ENCODE results near the gene FOXE3.

Gene FOXE3

GRCh38 chr1:47374501-47374900 lies 41.6 kb upstream of the FOXE3 start:
- Histone ChIP-seq H3K9me3 (ENCODE audit: insufficient read depth, low read length) (no peaks in the 10 kb centered on the region), H3K79me2 (ENCODE audit: insufficient read depth, low read length) (no peaks in the 10 kb centered on the region), H3K9me2 (replicated peaks; ENCODE audit: insufficient read depth, low read length) (no peaks in the 10 kb centered on the region), H3F3A (ENCODE audit: insufficient read depth) (peaks cover 4% of the 10 kb centered on the region; the same call in 1 of the 2 replicates), H4K20me1 (ENCODE audit: low read depth, low read length) (no peaks in the 10 kb centered on the region), H3K36me3 (ENCODE audit: low read length) (peaks cover 32% of the 10 kb centered on the region; the same call in 1 of the 2 replicates), H3K27me3 (ENCODE audit: low read length) (no peaks in the 10 kb centered on the region), H3K9ac (ENCODE audit: low read length) (no peak overlapping the region), H3K4me3 (ENCODE audit: insufficient read depth, low read length, poor library complexity, severe bottlenecking) (no peak overlapping the region), H2AFZ (ENCODE audit: low read depth, low read length, severe bottlenecking) (no peak overlapping the region), H3K27ac (ENCODE audit: low read depth, low read length) (no peak overlapping the region), H3K4me2 (ENCODE audit: low read depth, low read length, poor library complexity, severe bottlenecking) (no peak overlapping the region)
- TF ChIP-seq CTCF (IDR thresholded peaks at IDR 0.05; ENCODE audit: insufficient read depth, low read length, poor library complexity, severe bottlenecking): no peak
- TF ChIP-seq EZH2phosphoT487 (conservative IDR thresholded peaks at IDR 0.05; ENCODE audit: low read length): no peak

GRCh38 chr1:47378147-47378546 lies 37.9 kb upstream of the FOXE3 start:
- Histone ChIP-seq H2AFZ (ENCODE audit: low read depth, low read length, severe bottlenecking) (no peak overlapping the region), H3K9me3 (ENCODE audit: insufficient read depth, low read length) (no peaks in the 10 kb centered on the region), H3K9me2 (replicated peaks; ENCODE audit: insufficient read depth, low read length) (no peaks in the 10 kb centered on the region), H3F3A (ENCODE audit: insufficient read depth) (peaks cover 4% of the 10 kb centered on the region; the same call in 1 of the 2 replicates), H3K27me3 (ENCODE audit: low read length) (no peaks in the 10 kb centered on the region), H3K4me2 (ENCODE audit: low read depth, low read length, poor library complexity, severe bottlenecking) (no peak overlapping the region), H3K4me3 (ENCODE audit: insufficient read depth, low read length, poor library complexity, severe bottlenecking) (no peak overlapping the region), H3K27ac (ENCODE audit: low read depth, low read length) (no peak overlapping the region), H3K9ac (ENCODE audit: low read length) (no peak overlapping the region), H3K36me3 (ENCODE audit: low read length) (peaks cover 26% of the 10 kb centered on the region; the same call in 1 of the 2 replicates), H3K79me2 (ENCODE audit: insufficient read depth, low read length) (no peaks in the 10 kb centered on the region), H4K20me1 (ENCODE audit: low read depth, low read length) (no peaks in the 10 kb centered on the region)
- no peak for TF ChIP-seq CTCF (IDR thresholded peaks at IDR 0.05; ENCODE audit: insufficient read depth, low read length, poor library complexity, severe bottlenecking)
- no peak for TF ChIP-seq EZH2phosphoT487 (conservative IDR thresholded peaks at IDR 0.05; ENCODE audit: low read length)

DNA sequence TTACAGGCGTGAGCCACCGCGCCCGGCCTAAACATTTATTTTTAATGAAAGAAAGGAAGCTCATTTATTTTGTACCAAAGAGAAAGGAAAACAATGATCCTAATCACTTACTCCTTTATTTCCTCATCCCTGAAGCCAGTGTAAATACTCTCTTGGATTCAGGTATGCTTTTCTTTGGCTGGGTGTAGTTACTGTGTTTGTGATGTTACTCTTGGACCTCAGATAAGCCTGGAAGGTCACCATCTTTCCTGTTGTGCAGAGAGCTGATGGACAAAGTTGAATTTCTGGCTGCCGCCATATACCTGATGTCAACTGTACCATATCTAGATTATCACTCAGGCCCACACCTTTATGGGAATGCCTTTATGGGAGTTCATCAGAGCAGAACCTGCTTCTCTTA lies 35.4 kb upstream of the FOXE3 start:
- Histone ChIP-seq H3K9me2 (replicated peaks; ENCODE audit: insufficient read depth, low read length) (no peaks in the 10 kb centered on the region), H3F3A (ENCODE audit: insufficient read depth) (peaks cover 4% of the 10 kb centered on the region; the same call in 1 of the 2 replicates), H3K79me2 (ENCODE audit: insufficient read depth, low read length) (no peaks in the 10 kb centered on the region), H3K36me3 (ENCODE audit: low read length) (peaks cover 9% of the 10 kb centered on the region; the same call in 1 of the 2 replicates), H3K4me2 (ENCODE audit: low read depth, low read length, poor library complexity, severe bottlenecking) (no peak overlapping the region), H3K9me3 (ENCODE audit: insufficient read depth, low read length) (no peaks in the 10 kb centered on the region), H3K27ac (ENCODE audit: low read depth, low read length) (no peak overlapping the region), H3K4me3 (ENCODE audit: insufficient read depth, low read length, poor library complexity, severe bottlenecking) (no peak overlapping the region), H2AFZ (ENCODE audit: low read depth, low read length, severe bottlenecking) (no peak overlapping the region), H3K9ac (ENCODE audit: low read length) (no peak overlapping the region), H3K27me3 (ENCODE audit: low read length) (no peaks in the 10 kb centered on the region), H4K20me1 (ENCODE audit: low read depth, low read length) (no peaks in the 10 kb centered on the region)
- TF ChIP-seq EZH2phosphoT487 (conservative IDR thresholded peaks at IDR 0.05; ENCODE audit: low read length): no peak

- Histone ChIP-seq H3K27ac (ENCODE audit: low read depth, low read length) (no peak overlapping the region), H3K79me2 (ENCODE audit: insufficient read depth, low read length) (no peaks in the 10 kb centered on the region), H4K20me1 (ENCODE audit: low read depth, low read length) (no peaks in the 10 kb centered on the region), H3K4me3 (ENCODE audit: insufficient read depth, low read length, poor library complexity, severe bottlenecking) (no peak overlapping the region), H3K9me2 (replicated peaks; ENCODE audit: insufficient read depth, low read length) (no peaks in the 10 kb centered on the region), H3K36me3 (ENCODE audit: low read length) (peaks cover 8% of the 10 kb centered on the region; the same call in 1 of the 2 replicates), H3K9me3 (ENCODE audit: insufficient read depth, low read length) (no peaks in the 10 kb centered on the region), H2AFZ (ENCODE audit: low read depth, low read length, severe bottlenecking) (no peak overlapping the region), H3K9ac (ENCODE audit: low read length) (no peak overlapping the region), H3F3A (ENCODE audit: insufficient read depth) (peaks cover 4% of the 10 kb centered on the region; the same call in 1 of the 2 replicates), H3K4me2 (ENCODE audit: low read depth, low read length, poor library complexity, severe bottlenecking) (no peak overlapping the region), H3K27me3 (ENCODE audit: low read length) (no peaks in the 10 kb centered on the region)
- TF ChIP-seq CTCF (IDR thresholded peaks at IDR 0.05; ENCODE audit: insufficient read depth, low read length, poor library complexity, severe bottlenecking): no peak
- no peak for TF ChIP-seq EZH2phosphoT487 (conservative IDR thresholded peaks at IDR 0.05; ENCODE audit: low read length)
Measured at GRCh38 chr1:47382399-47382983, 33.6 kb upstream of the FOXE3 start.
